ENCODE measurements around the gene SPATS2.
"Not testable (repeated sequence)": the region's sequence is repeated elsewhere in the genome, so short reads cannot be mapped to it uniquely, and the experiment has no call there.

Gene SPATS2

DNA sequence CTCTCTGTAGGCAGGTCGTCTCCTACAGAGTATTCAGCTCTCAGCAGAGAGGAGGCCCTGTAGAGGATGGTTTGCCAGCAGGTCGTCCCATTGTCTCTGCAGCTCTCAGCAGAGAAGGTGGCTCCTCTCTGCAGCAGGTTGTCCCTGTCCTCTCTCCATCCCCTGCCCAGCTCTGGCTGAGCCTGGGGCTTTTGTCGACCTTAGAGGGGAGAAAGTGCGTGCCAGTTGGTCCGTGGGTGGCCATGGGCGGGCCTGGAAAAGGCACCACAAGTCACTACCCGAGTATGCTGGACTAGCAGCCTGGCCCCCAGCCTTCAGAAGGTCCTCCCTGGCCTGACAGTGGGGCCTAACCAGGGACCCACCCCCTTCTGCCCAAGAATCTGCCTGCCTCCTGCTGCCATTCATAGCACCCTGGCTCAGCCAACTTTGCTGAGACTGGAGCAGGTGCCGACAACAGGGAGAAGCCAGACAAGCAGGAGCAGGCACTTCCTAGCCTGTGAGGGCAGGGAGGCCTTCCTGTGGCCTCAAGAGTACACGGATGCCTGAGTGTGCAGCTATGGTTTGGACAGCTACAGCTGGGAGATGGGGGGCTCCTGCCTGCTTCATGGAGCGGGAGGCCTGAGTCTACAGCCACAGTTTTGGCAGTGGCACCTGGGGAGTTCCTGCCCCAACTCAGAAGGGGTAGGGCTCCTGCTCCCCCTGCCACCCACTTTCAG lies 111.8 kb downstream of the SPATS2 start:
- DNase-seq = no peak

DNA sequence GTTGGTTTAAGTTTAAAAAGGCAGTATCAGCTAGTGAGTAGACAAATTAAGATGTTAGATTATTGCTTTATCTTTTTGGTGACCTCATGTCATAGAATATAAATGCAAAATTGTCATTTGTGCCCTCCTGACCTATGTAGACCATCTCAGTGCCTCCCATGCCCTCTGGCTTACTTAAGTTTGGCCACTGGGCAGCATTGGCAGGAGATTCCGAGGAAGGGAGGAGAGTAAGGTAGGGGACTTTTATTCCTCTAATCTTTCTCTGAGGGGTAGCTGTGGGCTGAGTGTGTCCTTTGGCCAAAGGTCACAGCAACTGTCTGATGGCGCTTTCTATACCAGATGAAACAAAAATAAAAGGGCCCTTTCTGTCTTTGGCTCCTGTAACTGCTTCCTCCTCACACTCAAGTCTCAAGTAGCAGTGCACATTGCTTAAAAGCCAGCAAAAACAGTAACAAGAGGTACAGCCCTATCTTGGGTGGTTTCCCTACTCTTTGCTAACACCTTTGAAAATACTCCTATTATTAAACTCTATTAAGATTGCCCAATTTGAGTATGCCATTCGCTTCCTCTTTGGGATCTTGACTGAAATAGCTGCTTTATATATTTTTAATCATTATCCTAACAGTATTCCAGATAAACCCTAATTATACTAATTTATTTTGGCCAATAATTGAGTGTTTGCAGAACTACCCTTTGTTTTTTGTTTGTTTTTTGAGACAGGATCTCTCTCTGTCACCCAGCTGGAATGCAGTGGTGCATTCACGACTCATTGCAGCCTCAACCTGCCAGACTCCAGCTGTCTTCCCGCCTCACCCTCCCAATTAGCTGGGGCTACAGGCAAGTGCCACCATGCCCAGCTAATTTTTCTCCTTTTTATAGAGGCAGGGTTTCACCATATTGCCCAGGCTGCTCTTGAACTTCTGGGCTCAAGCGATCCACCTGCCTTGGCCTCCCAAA lies 115.1 kb downstream of the SPATS2 start:
- no peak for DNase-seq

DNA sequence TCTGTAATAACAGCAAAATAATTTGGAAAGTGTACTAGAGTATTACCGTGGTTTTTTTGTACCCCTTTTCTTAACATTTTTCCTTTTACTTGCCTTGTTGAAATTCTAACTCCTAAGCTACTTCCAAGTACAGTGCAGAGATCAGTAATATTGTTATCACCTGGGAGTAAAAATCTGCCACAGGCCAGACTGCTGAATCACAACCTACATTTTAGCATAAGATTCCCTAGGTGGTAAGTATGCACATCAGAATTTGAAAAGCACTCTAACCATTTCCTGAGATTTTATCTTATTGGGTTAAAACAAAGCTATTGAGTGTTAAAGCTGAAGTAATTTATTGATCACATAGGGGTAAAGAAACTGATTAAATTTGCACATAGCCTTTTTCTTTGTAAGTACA lies 116.4 kb downstream of the SPATS2 start:
- no peak for DNase-seq

DNA sequence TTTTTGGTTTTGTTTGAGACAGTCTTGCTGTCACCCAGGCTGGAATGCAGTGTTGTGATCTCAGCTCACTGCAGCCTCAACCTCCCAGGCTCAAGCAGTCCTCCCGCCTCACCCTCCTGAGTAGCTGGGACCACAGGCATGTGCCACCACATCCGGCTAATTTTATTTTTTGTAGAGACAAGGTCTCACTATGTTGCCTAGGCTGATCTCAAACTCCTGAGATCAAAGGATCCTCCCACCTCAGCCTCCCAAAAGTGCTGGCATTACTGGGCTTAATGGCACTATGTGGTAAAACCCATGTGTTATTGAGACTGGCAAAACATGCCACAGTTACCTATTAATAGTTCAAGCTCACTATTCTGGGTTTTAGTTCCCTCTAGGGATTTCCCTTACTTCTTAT lies 120.3 kb downstream of the SPATS2 start:
- DNase-seq = no peak

DNA sequence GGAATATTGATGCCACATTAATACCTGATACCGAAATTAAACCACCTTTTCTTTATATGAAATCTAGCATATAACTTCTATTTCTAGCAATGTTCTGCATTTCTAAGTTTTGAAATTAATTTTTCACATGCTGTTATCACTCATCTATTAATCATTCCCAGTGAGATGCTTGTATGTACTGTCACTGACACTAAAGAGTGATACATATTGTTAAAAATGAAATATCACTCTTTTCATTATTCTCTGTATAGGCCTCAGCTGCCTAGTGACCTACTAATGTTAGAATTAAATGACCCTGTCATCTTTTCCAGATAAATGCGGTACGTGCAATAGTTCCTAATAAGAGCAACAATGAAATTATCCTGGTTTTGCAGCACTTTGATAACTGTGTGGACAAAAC lies 121.9 kb downstream of the SPATS2 start:
- DNase-seq = no peak

DNA sequence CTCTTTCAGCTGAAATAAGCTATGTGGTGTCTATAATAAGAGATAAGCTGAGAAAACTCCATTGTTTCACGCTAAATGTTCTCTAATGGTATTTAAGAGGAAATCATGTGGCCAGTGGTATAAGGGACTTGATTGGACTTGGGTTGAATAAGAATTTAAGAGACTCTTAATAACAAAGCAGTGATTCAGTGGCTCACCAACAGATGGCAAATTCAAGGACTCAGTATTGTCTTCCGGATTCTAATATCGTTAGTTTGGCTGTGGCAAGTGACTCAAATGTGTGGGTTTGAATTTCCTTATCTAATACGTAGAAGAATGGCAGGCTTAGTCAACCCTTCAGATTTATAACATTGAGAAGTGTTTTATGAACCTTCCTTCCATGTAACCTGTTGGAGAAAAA lies 122.5 kb downstream of the SPATS2 start:
- no peak for DNase-seq

DNA sequence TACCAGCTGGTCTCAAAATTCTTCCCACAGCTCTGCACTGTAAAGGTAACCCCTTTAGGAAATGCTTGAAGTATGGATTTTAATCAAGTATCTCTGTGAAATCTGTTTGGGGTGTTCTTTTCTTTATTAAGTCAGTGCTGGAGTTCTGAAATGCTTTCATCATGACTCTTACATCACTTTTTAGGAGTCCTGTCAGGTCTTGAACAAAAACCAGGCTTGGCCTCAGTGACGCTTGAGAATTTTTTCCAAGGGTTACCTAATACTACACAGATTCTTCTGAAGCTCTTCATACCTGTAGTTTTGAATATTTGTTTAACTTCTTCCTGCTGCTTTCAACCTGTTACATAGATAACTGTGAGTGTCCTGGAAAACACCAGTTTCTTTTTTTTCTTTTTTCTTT lies 124.6 kb downstream of the SPATS2 start:
- DNase-seq = no peak

DNA sequence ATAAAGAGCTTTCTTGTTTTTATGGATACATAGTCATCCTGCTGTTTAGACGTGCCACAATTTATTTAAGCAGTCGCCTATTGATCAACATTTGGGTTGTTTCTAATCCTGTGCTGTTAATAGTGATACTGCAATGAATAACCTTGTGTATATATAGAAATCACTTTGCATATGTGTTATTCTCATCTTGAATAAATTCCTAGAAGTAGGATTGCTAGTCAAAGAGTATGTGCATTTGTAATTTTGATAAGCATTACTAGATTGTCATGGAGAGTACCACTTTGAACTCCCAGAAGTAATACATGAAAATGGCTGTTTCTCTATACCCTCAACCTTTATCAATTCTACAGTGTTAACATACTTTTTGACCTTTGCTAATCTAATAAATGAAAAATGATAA lies 126.6 kb downstream of the SPATS2 start:
- no peak for DNase-seq

DNA sequence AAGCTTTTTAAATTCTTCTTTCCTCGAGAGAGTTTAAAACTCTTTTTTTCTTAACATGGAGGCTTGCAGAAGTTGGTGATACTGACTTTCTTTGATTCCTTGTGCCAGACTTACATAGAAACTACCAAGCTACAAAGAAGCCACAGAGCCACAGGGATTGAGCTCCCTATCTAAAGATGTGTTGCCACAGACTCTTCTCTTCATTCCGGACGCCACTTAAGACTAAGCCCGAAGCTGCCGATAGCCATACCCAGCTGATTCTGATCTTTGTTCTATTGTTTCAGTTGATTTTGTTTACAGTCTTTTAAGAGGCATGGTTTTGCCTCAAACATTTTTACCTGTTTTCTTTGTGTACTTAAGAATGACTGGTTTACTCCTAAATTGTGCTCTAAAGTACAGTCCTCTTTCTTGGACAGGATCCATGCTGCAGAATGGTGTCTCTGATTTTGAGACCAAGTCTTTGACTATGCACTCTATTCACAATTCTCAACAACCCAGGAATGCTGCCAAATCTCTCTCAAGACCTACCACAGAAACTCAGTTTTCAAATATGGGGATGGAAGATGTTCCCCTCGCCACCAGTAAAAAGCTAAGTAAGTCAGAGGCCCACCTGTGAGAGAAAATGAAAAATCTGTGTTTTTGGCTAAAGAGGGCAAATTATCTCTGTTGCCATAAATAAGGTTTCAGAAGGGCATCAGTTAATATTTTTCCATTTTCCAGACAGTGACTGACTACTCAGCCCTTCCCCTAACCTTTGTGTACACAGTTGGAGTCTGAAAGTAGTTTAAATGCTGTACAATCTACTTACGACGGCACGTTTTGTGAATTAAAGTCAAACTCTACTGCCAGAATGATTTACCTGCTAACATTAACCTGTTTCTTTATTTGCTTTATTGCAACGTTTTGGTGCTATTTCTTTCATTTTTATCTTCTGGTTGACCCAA lies 129.4 kb downstream of the SPATS2 start:
- no peak for DNase-seq

DNA sequence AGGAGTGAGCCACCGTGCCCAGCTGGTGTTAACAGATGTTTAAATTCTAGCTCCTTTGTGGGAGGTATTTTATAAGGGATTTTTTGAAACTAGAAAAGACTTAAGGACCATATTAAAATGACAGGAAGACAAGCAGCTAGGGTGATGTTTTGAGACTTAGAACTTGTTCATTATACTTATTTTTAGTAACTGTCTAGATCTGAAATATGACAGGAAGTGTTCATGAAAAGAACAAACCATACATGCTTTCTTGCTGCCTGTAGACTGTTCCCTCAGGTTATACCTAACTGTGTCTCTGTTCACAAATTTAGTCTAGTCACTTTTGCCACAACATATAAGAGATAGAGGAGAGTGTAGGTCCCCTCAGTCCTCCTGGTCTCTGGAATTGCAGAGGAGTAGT lies 134.6 kb downstream of the SPATS2 start:
- DNase-seq = no peak

DNA sequence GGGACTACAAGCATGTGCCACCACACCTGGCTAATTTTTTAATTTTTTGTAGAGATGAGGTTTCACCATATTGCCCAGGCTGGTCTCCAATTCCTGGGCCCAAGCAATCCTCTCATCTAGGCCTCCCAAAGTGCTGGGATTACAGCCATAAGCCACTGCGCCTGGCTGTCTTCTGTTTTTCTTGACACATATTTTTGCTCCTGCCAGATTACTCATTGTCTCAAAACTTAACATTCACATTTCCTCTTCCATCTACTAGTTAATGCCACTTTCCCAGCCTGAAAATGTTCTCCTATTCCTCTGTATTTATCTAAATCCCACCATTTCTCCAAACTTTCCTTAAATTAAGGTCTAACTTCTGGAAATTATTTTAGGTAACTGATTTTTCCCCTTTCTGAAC lies 135.3 kb downstream of the SPATS2 start:
- no peak for DNase-seq

DNA sequence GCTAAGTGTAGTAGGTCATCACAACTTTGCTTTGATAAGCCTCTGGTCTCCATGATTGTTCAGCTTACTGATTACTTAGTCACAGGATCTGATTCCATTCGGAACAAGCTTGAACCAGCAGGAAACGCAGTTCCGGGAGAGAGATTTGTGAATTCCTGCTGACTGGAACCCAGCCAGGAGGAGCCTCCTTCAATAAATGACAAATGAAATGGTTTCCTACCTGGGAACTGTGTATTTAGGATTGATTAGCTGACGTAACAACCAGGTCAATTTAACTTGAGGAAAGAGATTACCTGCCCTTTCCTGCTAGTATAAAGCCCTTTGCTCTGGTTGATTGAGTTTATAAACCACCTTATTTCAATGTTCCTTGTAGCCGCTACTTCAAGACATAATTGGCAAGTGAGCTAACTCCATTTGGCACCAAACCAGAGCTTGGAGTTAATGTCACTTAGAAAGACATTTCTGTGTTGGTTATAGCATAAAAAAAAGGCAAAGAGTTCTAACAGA lies 136.5 kb downstream of the SPATS2 start:
- DNase-seq = no peak

DNA sequence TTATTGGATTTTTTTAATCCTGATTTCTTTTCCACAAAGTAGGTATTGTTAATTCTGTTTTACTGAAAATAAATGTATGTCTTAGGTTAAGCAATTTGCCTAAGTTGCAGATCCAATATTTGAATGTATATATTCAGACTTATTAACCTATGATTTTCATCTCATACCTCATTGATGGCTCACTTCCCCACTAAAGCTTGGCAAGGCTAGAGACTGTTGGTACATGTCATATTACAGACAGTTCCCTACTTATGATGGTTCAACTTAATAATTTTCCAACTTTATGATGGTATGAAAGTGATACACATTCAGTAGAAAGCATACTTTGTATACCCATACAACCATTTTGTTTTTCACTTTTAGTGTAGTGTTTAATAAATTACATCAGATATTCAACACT lies 138.4 kb downstream of the SPATS2 start:
- DNase-seq = no peak

DNA sequence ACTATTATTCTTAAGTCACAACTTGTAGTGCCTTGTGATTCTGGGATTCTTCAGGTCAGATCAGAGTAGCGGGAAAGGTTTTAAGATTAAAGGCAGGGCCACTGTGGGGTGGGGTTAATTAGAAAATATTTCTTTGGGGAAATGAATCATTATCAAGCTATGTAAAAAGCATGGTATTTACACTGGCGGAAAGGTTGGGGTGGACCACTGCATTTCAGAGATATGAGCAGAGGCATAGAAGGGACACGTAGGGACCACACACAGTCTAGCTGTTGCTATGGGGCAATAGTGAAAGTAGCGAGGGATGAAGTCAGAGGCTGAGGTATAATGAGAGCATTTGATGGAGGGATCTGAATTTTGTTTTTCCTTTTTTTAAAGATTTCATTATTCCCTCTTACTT lies 139.9 kb downstream of the SPATS2 start:
- DNase-seq = no peak

DNA sequence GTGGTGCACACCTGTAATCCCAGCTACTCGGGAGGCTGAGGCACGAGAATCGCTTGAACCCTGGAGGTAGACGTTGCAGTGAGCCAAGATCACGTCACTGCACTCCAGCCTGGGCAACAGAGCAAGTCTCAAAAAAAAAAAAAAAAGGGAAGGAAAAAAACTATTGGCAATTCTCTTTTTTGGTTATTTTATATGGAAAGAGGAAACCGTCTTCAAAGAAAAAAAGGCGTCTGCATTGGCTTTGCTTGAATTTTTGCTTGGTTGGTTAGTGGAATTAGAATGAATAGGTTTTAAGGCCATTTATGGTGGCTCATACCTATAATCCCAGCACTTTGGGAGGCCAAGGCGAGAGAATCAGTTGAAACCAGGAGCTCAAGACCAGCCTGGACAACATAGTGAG lies 142.4 kb downstream of the SPATS2 start:
- DNase-seq = not testable (repeated sequence)

DNA sequence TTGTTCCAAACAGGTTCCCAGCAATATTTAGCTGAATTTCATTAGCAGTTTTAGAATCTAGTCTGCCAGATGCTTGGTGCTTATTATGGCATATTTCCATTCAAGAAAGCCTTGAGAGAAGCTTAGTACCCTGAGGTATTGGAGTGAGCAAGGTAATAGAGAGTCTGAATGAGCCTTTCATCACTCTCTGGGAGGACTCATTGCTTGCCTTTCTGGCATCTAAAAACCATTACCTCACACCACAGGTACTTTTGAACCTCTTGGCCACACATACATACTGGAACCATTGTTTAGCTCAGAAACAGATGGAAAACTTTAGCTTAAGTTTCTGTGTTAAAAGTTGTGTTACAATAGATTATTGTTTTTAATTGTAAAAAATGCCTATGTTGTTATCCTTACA lies 144.1 kb downstream of the SPATS2 start:
- DNase-seq = no peak

DNA sequence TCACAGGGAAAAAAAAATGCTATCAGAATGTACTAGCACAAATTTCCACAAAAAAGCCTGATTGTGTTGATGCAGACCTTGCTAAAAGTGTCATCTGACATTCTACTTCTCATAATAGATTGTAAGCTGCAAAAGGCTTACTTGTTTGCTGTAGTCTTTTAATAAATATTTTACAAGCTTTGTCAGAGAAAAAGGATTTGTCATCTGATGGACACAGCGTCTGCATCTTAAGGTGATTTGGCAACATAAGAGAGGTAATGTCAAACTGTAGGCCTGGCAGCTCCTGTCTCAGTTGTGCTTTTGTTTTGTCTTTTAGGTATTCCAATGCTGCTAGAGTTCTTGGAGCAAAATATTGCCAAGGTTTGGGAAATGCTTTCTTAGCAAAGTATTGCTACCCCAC lies 145.3 kb downstream of the SPATS2 start:
- no peak for DNase-seq

DNA sequence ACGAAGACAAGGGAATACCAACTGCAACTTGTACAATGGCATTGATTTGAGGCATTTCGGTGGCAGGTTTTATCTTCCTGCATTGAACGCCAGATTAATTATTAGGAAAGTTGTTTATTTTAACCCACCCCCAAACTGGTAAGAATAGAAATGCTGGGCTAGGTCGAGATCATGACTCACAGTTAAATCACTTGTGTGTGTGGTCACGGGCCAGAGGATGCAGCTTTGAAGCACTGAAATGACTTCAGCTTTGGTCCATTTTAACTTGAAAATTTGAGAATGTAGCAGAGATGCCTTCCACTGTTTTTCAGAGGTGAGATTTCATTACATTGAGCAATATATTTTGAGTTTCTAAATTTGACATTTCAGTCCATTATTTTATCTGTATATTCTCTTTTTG lies 148.0 kb downstream of the SPATS2 start:
- DNase-seq = no peak

DNA sequence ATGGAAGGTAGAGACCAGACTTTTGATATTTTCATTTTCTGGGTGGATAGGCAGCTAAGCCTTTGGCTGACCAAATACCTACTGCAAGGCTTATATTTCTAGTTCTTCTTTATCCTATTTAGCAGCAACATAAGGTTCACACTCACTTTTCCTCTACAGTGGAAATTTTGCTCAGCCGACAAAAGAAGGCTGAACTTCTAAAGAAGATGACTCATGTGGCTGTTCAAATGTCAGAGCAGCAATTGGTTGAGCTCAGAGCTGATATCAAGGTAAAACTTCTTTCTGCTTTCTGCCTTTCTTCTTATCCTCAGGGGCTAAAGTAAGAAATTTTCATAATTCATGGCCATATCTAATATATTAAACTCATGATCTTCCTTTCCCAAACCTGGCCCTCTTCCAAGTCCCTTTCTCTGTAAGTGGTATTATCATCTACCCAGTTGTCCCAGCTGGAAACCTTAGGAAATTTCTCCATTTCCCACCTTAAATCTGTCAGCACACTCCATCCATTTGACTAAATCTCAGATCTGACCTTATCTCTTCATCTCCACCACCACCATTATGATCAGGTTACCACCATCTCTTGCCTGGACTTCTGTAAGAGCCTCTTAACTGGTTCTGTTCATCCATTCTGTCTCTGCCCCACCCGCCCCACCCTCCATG lies 151.8 kb downstream of the SPATS2 start:
- no peak for DNase-seq

DNA sequence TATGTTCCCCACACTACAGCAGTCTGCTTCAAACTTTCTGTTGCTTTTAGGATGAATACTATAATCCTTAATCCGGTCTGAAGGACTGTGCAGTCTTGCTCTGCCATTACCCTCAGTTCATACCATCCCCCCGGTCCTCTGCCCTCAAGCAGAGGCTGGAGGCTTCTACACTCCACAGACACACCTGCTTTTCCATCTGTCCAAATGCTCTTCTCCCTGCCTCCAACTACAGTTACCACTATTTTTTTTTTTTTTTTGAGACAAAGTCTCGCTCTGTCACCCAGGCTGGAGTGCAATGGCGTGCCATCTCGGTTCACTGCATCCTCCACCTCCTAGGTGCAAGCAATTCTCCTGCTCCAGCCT lies 152.3 kb downstream of the SPATS2 start:
- no peak for DNase-seq

DNA sequence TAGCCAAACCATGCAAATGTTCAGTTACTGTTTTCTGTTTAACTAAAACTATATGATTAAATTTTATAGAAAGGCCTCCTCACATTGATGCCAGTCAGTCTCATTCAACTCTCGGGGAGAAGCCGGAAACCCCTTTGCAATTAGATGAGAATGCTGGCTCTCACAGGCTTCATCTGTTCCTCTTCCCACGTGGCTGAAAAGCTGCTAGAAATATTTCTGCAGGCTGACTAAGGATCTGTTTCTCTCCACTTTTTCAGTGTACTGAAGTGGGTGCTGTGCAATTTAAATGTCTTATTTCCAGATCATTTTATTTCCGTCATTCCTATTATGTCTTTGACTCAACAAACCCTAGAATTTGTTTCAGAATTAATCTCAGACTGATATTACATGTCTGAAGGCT lies 154.1 kb downstream of the SPATS2 start:
- no peak for DNase-seq

DNA sequence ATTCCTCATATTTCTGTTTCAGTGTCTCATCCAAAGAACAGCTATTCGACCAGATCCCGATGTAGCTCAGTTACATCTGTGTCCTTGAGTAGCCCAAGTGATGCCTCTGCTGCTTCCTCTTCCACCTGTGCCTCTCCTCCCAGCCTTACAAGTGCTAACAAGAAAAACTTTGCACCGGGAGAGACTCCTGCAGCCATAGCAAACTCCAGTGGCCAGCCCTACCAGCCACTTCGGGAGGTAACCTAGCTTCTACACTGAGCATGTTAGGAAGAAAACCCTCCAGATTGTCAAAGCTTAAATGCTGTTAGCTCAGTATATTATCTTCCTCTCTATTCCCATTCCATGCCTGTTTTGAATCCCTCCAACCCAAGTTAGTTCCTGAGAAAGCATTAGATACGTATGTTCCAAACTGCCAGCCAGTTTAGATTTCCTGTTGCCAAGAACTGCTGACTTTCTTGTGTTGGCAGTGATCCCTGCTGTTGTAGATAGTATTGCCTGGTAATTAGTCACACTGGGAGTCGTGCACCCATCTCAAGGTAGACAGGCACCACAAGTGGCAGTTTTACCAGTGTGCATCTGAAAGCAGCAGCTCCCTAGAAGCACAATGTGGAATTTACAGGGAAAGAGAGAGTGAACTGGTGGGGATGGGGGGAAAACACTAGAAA lies 157.5 kb downstream of the SPATS2 start:
- no peak for DNase-seq
